ENCODE results near the gene LAMB3.

GRCh38 chr1:209589863-209590262, 62.4 kb downstream of the LAMB3 start:
- TF ChIP-seq EP300 (IDR thresholded peaks at IDR 0.05; ENCODE audit: borderline replicate concordance in 1 of 2, control insufficient read depth in 1 of 2, low read depth in 2 of 2, low read length in 2 of 2) = no peak
- no peak for TF ChIP-seq IKZF2 (IDR thresholded peaks at IDR 0.05)
- no peak for TF ChIP-seq REST (IDR thresholded peaks at IDR 0.05; ENCODE audit: low read depth, low read length)
- TF ChIP-seq CTCF (IDR thresholded peaks at IDR 0.05 in 2 of 3, conservative IDR thresholded peaks at IDR 0.05 in 1 of 3; ENCODE audit: control insufficient read depth in 2 of 3, extremely low read depth in 1 of 3, insufficient read depth in 1 of 3, low read depth in 3 of 3, low read length in 3 of 3) = no peak
- no peak for TF ChIP-seq NFIC (IDR thresholded peaks at IDR 0.05; ENCODE audit: low read depth, low read length)
- TF ChIP-seq CHD1 (IDR thresholded peaks at IDR 0.05; ENCODE audit: low read depth, low read length) = no peak
- TF ChIP-seq FOS (IDR thresholded peaks at IDR 0.05; ENCODE audit: borderline replicate concordance, extremely low read depth, insufficient read length) = no peak
- no peak for TF ChIP-seq POLR2AphosphoS2 (IDR thresholded peaks at IDR 0.05; ENCODE audit: low read depth, low read length)
- TF ChIP-seq POLR2AphosphoS5 (IDR thresholded peaks at IDR 0.05; ENCODE audit: low read length) = no peak
- no peak for TF ChIP-seq CEBPB (IDR thresholded peaks at IDR 0.05; ENCODE audit: borderline replicate concordance in 1 of 2, low read depth in 2 of 2, low read length in 2 of 2)
- TF ChIP-seq FOXK2 (IDR thresholded peaks at IDR 0.05) = no peak
- TF ChIP-seq ZZZ3 (IDR thresholded peaks at IDR 0.05; ENCODE audit: control insufficient read depth, insufficient read length, low read depth) = no peak
- TF ChIP-seq ZNF384 (IDR thresholded peaks at IDR 0.05; ENCODE audit: borderline replicate concordance, low read depth, low read length) = no peak
- TF ChIP-seq RFX5 (IDR thresholded peaks at IDR 0.05; ENCODE audit: low read depth, low read length) = no peak
